ENCODE data around the gene NDRG2. TPM values are rescaled to one million over a fixed set of nuclear protein-coding genes. Genes with fewer than 3 reads are reported as not detected.
A peak's percentile ranks its signal among the peaks of the same experiment; 100 is the strongest.

NDRG2 gene
- total RNA-seq, 1 experiment from 2014 or later, result 8.0 TPM

DNA sequence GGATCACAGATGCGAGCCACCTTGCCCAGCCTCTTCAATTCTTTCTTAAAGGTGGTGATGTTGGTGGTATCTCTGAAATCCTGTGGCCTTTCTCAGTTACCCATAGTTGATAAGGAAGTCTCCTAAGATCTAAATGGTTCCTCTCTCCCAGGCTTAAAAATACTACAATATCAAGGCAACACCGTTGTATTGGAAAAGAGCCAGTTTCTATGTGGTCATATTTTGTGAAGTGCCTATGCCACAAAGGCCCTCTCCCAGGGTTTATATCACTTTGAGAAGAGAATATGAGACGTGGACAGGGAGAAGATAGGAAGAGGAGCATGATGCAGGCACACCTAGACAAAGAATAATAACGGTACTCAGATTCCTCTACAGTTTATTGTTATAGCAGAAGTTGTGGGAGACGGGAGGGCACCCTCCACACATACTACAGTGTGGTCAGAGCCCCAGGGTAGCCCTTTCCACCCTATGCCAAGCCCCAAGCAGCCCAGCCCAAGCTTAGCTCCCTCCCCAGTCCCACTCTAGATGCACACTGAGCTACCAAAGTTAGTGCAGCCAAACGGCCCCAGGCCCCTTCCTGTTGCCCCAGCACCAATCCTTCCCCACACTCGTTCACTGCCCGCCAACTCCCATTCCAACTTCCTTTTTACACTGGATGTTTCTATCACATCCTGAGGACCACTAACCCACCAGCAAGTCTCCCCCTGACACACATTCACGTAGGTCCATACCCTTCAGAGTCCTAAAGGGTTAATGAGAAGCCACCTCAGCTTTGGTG, 8.3 kb downstream of the NDRG2 start:
- H3K4me3 ChIP-seq (ENCODE audit: low read depth, low read length, poor library complexity, severe bottlenecking), result no peak overlapping the region
- H3K27ac ChIP-seq (ENCODE audit: low read depth, low read length, poor library complexity, severe bottlenecking), result no peak overlapping the region
- intact Hi-C loops (cut with micrococcal nuclease; ENCODE audit: unreplicated experiment), result loop anchor here (10.0 kb wide), 1 partner anchor 178 kb away; no protein-coding TSS in a partner anchor
- no peak for TF ChIP-seq EZH2 (IDR thresholded peaks at IDR 0.05; ENCODE audit: borderline replicate concordance, low read depth, low read length, poor library complexity, severe bottlenecking)
- TF ChIP-seq, protein P1, sequence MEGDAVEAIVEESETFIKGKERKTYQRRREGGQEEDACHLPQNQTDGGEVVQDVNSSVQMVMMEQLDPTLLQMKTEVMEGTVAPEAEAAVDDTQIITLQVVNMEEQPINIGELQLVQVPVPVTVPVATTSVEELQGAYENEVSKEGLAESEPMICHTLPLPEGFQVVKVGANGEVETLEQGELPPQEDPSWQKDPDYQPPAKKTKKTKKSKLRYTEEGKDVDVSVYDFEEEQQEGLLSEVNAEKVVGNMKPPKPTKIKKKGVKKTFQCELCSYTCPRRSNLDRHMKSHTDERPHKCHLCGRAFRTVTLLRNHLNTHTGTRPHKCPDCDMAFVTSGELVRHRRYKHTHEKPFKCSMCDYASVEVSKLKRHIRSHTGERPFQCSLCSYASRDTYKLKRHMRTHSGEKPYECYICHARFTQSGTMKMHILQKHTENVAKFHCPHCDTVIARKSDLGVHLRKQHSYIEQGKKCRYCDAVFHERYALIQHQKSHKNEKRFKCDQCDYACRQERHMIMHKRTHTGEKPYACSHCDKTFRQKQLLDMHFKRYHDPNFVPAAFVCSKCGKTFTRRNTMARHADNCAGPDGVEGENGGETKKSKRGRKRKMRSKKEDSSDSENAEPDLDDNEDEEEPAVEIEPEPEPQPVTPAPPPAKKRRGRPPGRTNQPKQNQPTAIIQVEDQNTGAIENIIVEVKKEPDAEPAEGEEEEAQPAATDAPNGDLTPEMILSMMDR (conservative IDR thresholded peaks at IDR 0.05; ENCODE audit: low read depth, low read length), result no peak
- BruUV-seq (replicated peaks), result no TSS peak
- no peaks in the 10 kb centered on the region for H3K9me3 ChIP-seq (ENCODE audit: low read depth, low read length, poor library complexity, severe bottlenecking)
- no peaks in the 10 kb centered on the region for H3K27me3 ChIP-seq (replicated peaks; ENCODE audit: insufficient read depth, low read depth, low read length, poor library complexity)
- no peaks in the 10 kb centered on the region for H3K36me3 ChIP-seq (ENCODE audit: insufficient read depth, low read length, poor library complexity, severe bottlenecking)
- DNase-seq (ENCODE audit: low spot score), result no peak
- ChIA-PET POLR2A (ENCODE audit: low non-redundant PET) (no interaction called here), CTCF (interaction anchor here (0.7 to 2.6 kb wide), 2 partner anchors 88 to 522 kb away, joined by 4 to 55 read pairs; no protein-coding TSS in a partner anchor)
- no peaks in the 10 kb centered on the region for H3K4me1 ChIP-seq (ENCODE audit: insufficient read depth, low read length, poor library complexity, severe bottlenecking)

DNA sequence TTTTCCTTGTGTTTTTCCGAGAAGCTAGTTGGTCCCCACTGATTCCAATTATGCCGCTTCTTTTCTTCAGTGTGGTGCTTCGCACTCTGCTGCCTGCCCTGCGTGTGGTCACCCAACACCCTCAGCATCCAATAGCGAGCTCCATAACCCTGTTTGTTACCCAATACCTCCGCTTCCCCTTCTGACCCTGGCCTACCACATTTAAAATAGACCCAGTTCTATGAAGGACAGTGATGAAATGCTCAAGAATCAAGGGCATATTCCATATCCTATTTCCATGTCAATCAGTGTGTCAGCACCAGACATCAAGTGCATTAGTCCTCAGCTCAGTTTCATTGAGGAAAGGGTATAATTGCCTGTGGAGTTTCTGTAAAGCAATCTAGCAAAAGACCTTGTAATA, 9.5 kb downstream of the NDRG2 start:
- H3K9me3 ChIP-seq (ENCODE audit: low read depth, low read length, poor library complexity, severe bottlenecking), result no peaks in the 10 kb centered on the region
- no peak for DNase-seq (ENCODE audit: low spot score)
- BruUV-seq (replicated peaks), result no TSS peak
- no peak overlapping the region for H3K27ac ChIP-seq (ENCODE audit: low read depth, low read length, poor library complexity, severe bottlenecking)
- no peak overlapping the region for H3K4me3 ChIP-seq (ENCODE audit: low read depth, low read length, poor library complexity, severe bottlenecking)
- H3K27me3 ChIP-seq (replicated peaks; ENCODE audit: insufficient read depth, low read depth, low read length, poor library complexity), result no peaks in the 10 kb centered on the region
- no peaks in the 10 kb centered on the region for H3K4me1 ChIP-seq (ENCODE audit: insufficient read depth, low read length, poor library complexity, severe bottlenecking)
- ChIA-PET CTCF (interaction anchor here (0.6 to 2.6 kb wide), 25 partner anchors 8 to 218 kb away, joined by 3 to 55 read pairs (median 5); partner anchors contain the start of gene ARHGEF40), POLR2A (ENCODE audit: low non-redundant PET) (interaction anchor here (0.6 kb wide), 1 partner anchor 11 kb away, joined by 3 read pairs; no protein-coding TSS in a partner anchor)
- no peak for TF ChIP-seq EZH2 (IDR thresholded peaks at IDR 0.05; ENCODE audit: borderline replicate concordance, low read depth, low read length, poor library complexity, severe bottlenecking)
- TF ChIP-seq, protein P1 (conservative IDR thresholded peaks at IDR 0.05; ENCODE audit: low read depth, low read length), result no peak
- H3K36me3 ChIP-seq (ENCODE audit: insufficient read depth, low read length, poor library complexity, severe bottlenecking), result no peaks in the 10 kb centered on the region
- intact Hi-C loops (cut with micrococcal nuclease; ENCODE audit: unreplicated experiment), result loop anchor here (10.0 kb wide), 1 partner anchor 179 kb away; no protein-coding TSS in a partner anchor

- CTCF ChIA-PET, result interaction anchor here (0.6 to 2.6 kb wide), 29 partner anchors 9 to 1186 kb away, joined by 3 to 55 read pairs (median 4); partner anchors contain the start of gene ARHGEF40
- TF ChIP-seq EZH2 (IDR thresholded peaks at IDR 0.05; ENCODE audit: borderline replicate concordance, low read depth, low read length, poor library complexity, severe bottlenecking), result no peak
- TF ChIP-seq, protein P1 (conservative IDR thresholded peaks at IDR 0.05; ENCODE audit: low read depth, low read length), result peak; percentile 92
- intact Hi-C loops (cut with micrococcal nuclease; ENCODE audit: unreplicated experiment), result loop anchor here (1.0 to 10.0 kb wide), 4 partner anchors 26 to 180 kb away; no protein-coding TSS in a partner anchor
- BruUV-seq (replicated peaks), result no TSS peak
- peak; percentile 93 for DNase-seq (ENCODE audit: low spot score)
- Histone ChIP-seq H3K27me3 (replicated peaks; ENCODE audit: insufficient read depth, low read depth, low read length, poor library complexity) (no peaks in the 10 kb centered on the region), H3K9me3 (ENCODE audit: low read depth, low read length, poor library complexity, severe bottlenecking) (no peaks in the 10 kb centered on the region), H3K36me3 (ENCODE audit: insufficient read depth, low read length, poor library complexity, severe bottlenecking) (no peaks in the 10 kb centered on the region), H3K4me1 (ENCODE audit: insufficient read depth, low read length, poor library complexity, severe bottlenecking) (no peaks in the 10 kb centered on the region), H3K4me3 (ENCODE audit: low read depth, low read length, poor library complexity, severe bottlenecking) (peak overlapping the region; percentile 8), H3K27ac (ENCODE audit: low read depth, low read length, poor library complexity, severe bottlenecking) (no peak overlapping the region)
- POLR2A ChIA-PET (ENCODE audit: low non-redundant PET), result interaction anchor here (0.6 to 0.8 kb wide), 4 partner anchors 11 to 148 kb away, joined by 3 to 4 read pairs (median 4); no protein-coding TSS in a partner anchor
Measured at GRCh38 chr14:21014761-21015190, 10.1 kb downstream of the NDRG2 start.
